ENCODE results near the gene THOC7. TPM values are rescaled to one million over a fixed set of nuclear protein-coding genes. Genes with fewer than 3 reads are reported as not detected.

Gene THOC7
- total and polyA plus RNA-seq, 2 donors (not counting 3 experiments of a cell fraction or from before 2014, with no cell fraction given): 16.9 to 68.7 TPM

DNA sequence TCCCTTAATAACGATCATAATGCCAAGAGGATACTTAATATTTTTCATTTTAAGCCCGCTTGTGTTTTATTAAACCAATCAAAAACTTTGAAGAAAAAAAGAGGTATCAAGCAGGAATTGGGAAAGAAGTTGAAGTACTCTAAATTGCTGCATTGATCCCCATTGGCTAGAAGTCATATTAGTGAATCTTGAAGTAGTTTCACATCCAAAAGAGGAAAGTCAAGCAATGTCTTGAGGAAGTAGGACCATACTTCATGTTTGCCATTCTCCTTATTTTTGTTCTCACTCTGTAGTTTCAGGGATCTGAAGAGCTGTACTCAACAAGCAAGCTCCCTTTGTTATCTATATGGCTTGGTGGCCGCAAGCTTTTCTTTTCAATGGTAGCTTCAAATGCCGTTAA lies 46.4 kb upstream of the THOC7 start:
- H3K9ac ChIP-seq (replicated peaks; ENCODE audit: extremely low read depth, insufficient read depth, low read length): no peak overlapping the region
- ChIA-PET POLR2A (no interaction called here), CTCF (interaction anchor here (0.9 to 3.0 kb wide), 3 partner anchors 9 to 84 kb away, joined by 3 to 8 read pairs (median 3); no protein-coding TSS in a partner anchor)
- no peaks in the 10 kb centered on the region for H3K9me1 ChIP-seq (replicated peaks; ENCODE audit: control insufficient read depth, extremely low read depth, insufficient read depth, low read length)
- H2AFZ ChIP-seq (ENCODE audit: low read depth, low read length): no peak overlapping the region
- dilution Hi-C loops (cut with MboI; ENCODE audit: extremely low pct_ligation_motif_present, low sequenced_read_pairs): no loop called here
- peak; percentile 24 for FAIRE-seq
- no peaks in the 10 kb centered on the region for H4K20me1 ChIP-seq (replicated peaks; ENCODE audit: control insufficient read depth, extremely low read depth, insufficient read depth, low read length)
- intact Hi-C loops (cut with micrococcal nuclease): loop anchor here (5.0 kb wide), 2 partner anchors 52 to 88 kb away; no protein-coding TSS in a partner anchor
- H3K27me3 ChIP-seq (ENCODE audit: control insufficient read depth in 2 of 2, insufficient read depth in 2 of 2, low read length in 2 of 2): no peaks in the 10 kb centered on the region
- H3K4me3 ChIP-seq (replicated peaks in 1 of 3; ENCODE audit: insufficient read depth in 1 of 3, low read depth in 1 of 3, low read length in 3 of 3): no peak overlapping the region
- no TSS peak for BruUV-seq (replicated peaks)
- H3K27ac ChIP-seq (ENCODE audit: insufficient read depth, low read depth, low read length): no peak overlapping the region
- no peak overlapping the region for H3K4me2 ChIP-seq (ENCODE audit: insufficient read depth, low read length)
- no peaks in the 10 kb centered on the region for H3K9me3 ChIP-seq (replicated peaks; ENCODE audit: control insufficient read depth, insufficient read depth, low read length)
- peaks cover 0 to 2% of the 10 kb centered on the region in 2 experiments for H3K36me3 ChIP-seq (ENCODE audit: control insufficient read depth in 2 of 2, extremely low read depth in 1 of 2, insufficient read depth in 2 of 2, low read length in 2 of 2)
- DNase-seq (ENCODE audit: low read depth, low spot score): no peak
- TF ChIP-seq, protein P1, sequence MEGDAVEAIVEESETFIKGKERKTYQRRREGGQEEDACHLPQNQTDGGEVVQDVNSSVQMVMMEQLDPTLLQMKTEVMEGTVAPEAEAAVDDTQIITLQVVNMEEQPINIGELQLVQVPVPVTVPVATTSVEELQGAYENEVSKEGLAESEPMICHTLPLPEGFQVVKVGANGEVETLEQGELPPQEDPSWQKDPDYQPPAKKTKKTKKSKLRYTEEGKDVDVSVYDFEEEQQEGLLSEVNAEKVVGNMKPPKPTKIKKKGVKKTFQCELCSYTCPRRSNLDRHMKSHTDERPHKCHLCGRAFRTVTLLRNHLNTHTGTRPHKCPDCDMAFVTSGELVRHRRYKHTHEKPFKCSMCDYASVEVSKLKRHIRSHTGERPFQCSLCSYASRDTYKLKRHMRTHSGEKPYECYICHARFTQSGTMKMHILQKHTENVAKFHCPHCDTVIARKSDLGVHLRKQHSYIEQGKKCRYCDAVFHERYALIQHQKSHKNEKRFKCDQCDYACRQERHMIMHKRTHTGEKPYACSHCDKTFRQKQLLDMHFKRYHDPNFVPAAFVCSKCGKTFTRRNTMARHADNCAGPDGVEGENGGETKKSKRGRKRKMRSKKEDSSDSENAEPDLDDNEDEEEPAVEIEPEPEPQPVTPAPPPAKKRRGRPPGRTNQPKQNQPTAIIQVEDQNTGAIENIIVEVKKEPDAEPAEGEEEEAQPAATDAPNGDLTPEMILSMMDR (IDR thresholded peaks at IDR 0.05; ENCODE audit: extremely low read depth in 1 of 2, insufficient read depth in 1 of 2, low read depth in 1 of 2, low read length in 2 of 2): no peak
- TF ChIP-seq POLR2A (IDR thresholded peaks at IDR 0.05; ENCODE audit: low read depth, low read length) (no peak), MYC (IDR thresholded peaks at IDR 0.05; ENCODE audit: low read depth, low read length) (no peak), EZH2 (IDR thresholded peaks at IDR 0.05; ENCODE audit: borderline replicate concordance, low read depth, low read length, severe bottlenecking) (no peak), GATA2 (IDR thresholded peaks at IDR 0.05; ENCODE audit: insufficient read depth, insufficient read length, low read depth, low read length) (no peak), JUN (IDR thresholded peaks at IDR 0.05; ENCODE audit: borderline replicate concordance, insufficient read depth, insufficient read length, low read depth) (no peak), POLR2AphosphoS5 (IDR thresholded peaks at IDR 0.05; ENCODE audit: insufficient read depth, low read depth, low read length) (no peak), FOS (IDR thresholded peaks at IDR 0.05; ENCODE audit: borderline replicate concordance, insufficient read depth, low read length) (no peak)
- TF ChIP-seq, protein P2, sequence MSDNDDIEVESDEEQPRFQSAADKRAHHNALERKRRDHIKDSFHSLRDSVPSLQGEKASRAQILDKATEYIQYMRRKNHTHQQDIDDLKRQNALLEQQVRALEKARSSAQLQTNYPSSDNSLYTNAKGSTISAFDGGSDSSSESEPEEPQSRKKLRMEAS (IDR thresholded peaks at IDR 0.05; ENCODE audit: insufficient read depth, insufficient read length): no peak
- H3K79me2 ChIP-seq (ENCODE audit: control insufficient read depth, insufficient read depth, low read length): peaks cover 18% of the 10 kb centered on the region
- peaks cover 24% of the 10 kb centered on the region for H3K4me1 ChIP-seq (ENCODE audit: control insufficient read depth, extremely low read depth, insufficient read depth, low read length)
